ENCODE results near the gene METTL15.
"Not testable (repeated sequence)": the region's sequence is repeated elsewhere in the genome, so short reads cannot be mapped to it uniquely, and the experiment has no call there.

GRCh38 chr11:28222063-28222462 lies 113.9 kb downstream of the METTL15 start:
- TF ChIP-seq, protein P1, sequence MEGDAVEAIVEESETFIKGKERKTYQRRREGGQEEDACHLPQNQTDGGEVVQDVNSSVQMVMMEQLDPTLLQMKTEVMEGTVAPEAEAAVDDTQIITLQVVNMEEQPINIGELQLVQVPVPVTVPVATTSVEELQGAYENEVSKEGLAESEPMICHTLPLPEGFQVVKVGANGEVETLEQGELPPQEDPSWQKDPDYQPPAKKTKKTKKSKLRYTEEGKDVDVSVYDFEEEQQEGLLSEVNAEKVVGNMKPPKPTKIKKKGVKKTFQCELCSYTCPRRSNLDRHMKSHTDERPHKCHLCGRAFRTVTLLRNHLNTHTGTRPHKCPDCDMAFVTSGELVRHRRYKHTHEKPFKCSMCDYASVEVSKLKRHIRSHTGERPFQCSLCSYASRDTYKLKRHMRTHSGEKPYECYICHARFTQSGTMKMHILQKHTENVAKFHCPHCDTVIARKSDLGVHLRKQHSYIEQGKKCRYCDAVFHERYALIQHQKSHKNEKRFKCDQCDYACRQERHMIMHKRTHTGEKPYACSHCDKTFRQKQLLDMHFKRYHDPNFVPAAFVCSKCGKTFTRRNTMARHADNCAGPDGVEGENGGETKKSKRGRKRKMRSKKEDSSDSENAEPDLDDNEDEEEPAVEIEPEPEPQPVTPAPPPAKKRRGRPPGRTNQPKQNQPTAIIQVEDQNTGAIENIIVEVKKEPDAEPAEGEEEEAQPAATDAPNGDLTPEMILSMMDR (IDR thresholded peaks at IDR 0.05): not testable (repeated sequence)
- TF ChIP-seq POLR2A (IDR thresholded peaks at IDR 0.05): not testable (repeated sequence)

Measured in heart left ventricle (tissue), 13 donors.